IPS-18a (cell line): ENCODE data around the gene RPGR.

Experiments used
- H3K27ac ChIP-seq: one replicate; pipeline ENCODE4 v1.5.1; 2013; ENCODE audit warnings: low read length
- H3K27me3 ChIP-seq: one replicate; pipeline ENCODE4 v1.6.1; 2013; ENCODE audit warnings: mild to moderate bottlenecking, low read length; ENCODE audit not compliant: control insufficient read depth, insufficient read depth
- H3K36me3 ChIP-seq: one replicate; pipeline ENCODE4 v1.6.1; 2013; ENCODE audit warnings: low read depth, low read length; ENCODE audit not compliant: control insufficient read depth
- H3K4me1 ChIP-seq: one replicate; pipeline ENCODE4 v1.6.1; 2013; ENCODE audit warnings: low read depth, low read length; ENCODE audit not compliant: control insufficient read depth
- H3K4me3 ChIP-seq: one replicate; pipeline ENCODE4 v1.5.1; 2013; ENCODE audit warnings: low read length
- H3K9ac ChIP-seq: one replicate; pipeline ENCODE4 v1.6.1; 2013; ENCODE audit warnings: mild to moderate bottlenecking, low read length, moderate library complexity
- H3K9me3 ChIP-seq: one replicate; pipeline ENCODE4 v1.6.1; 2013; ENCODE audit warnings: low read depth, low read length; ENCODE audit not compliant: control insufficient read depth

Gene RPGR

DNA sequence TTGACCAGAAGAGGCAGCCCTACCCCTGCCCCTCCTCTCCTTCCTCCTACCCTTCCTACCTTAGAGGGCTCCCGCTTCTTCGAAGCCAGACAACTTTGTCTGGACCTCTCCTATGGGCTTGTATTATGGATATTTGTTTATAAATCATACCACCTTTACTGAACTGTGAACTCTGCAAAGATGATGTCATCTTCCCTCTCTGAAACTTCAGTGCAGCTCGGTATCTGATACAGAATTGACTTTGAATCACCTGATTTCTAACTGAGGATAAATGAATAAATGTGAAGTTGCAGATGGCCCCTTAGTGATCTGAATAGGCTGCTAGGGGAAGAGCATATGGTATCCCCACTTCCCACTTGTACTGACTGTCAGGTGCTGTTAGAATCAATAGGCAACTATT, 24.0 kb upstream of the RPGR start:
- Histone ChIP-seq H3K4me1 (no peaks in the 10 kb centered on the region), H3K4me3 (no peak overlapping the region), H3K9ac (no peak overlapping the region), H3K27me3 (no peaks in the 10 kb centered on the region), H3K36me3 (no peaks in the 10 kb centered on the region), H3K9me3 (peaks cover 7% of the 10 kb centered on the region), H3K27ac (no peak overlapping the region)

DNA sequence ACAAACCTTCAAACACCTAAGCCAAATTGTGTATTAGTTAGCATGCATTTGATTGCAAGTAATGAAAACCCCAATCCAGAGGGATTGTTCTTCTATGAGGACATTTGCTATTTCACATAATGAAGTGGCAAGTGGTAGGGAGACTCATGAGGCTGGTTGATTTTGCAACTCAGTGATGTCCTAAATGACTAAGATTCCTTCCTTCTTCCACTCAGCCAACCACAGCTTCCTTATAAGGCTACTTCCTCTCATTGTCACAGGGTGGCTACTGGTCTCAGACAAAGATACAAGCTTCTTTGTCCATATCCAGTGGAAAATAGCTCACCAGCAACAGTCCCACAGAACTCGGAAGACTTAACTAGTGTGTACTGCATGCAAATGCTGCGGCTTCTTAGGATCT, 19.8 kb upstream of the RPGR start:
- Histone ChIP-seq H3K27ac (no peak overlapping the region), H3K9ac (no peak overlapping the region), H3K9me3 (no peaks in the 10 kb centered on the region)

DNA sequence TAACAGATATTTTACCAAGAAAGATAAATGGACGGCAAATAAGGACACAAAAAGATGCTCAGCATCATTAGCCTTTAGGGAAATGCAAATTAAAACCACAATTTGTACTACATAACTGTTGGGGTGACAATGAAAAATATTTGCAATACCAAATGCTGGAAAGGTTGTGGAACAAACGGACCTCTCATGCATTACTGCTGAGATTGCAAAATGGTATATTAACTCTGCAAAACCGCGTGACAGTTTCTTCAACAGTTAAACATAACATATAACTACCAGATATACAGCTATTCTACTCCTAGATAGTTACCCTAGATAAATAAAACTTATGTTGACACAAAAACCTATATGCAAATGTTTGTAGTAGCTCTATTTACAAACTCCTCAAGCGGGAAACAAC, 18.8 kb upstream of the RPGR start:
- no peaks in the 10 kb centered on the region for H3K4me1 ChIP-seq
- no peak overlapping the region for H3K9ac ChIP-seq
- H3K4me3 ChIP-seq, result no peak overlapping the region
- no peaks in the 10 kb centered on the region for H3K9me3 ChIP-seq
- H3K36me3 ChIP-seq, result no peaks in the 10 kb centered on the region
- H3K27ac ChIP-seq, result no peak overlapping the region
- no peaks in the 10 kb centered on the region for H3K27me3 ChIP-seq

More for the DNA sequence above, 19.8 kb upstream of the RPGR start:
- Histone ChIP-seq H3K36me3 (no peaks in the 10 kb centered on the region), H3K4me1 (no peaks in the 10 kb centered on the region), H3K4me3 (no peak overlapping the region), H3K27me3 (no peaks in the 10 kb centered on the region)

DNA sequence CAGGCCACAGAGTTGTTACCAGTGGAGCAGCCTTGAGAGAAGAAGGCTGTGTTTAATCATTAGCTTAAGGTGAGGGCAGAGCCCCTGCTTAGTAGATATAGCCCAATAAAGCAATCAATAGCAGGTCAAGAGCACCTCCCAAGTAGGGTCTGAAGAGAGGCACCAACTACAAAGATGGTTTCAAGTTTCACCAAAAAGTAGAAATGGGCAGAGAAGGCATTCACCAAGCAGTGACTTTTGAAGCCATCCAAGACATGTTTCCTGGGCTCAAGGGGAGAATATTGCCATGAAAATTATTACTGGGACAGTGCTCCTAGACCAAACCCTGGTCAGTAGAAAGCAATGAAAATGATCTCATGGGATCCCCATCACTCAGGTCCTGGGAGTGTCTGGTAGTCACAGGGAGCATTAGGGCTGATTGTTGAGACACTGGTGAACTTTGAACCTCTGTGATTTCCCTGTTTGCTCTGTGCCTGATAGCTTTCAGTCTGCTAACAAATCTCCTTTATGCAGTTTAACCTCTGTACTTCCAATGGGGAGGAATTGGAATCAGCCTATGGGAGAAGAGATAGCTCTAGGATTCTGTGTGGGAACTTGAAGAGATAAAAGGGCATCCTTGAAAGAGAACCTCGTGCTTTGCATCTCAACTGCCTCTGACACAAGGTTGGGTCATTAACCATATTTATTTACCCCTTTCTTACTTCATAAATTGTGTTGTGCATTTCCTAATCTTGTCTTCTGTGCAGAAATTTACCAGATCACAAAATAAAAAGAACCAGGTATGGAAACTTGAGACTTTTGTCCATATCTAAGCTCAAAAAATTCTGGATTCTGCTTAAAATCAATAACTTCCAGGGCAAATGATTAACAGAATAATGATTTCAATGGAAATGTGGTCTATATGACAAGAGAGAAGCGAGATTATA, 15.8 kb upstream of the RPGR start:
- Histone ChIP-seq H3K9ac (no peak overlapping the region), H3K27me3 (no peaks in the 10 kb centered on the region), H3K36me3 (no peaks in the 10 kb centered on the region), H3K27ac (no peak overlapping the region), H3K4me1 (no peaks in the 10 kb centered on the region), H3K9me3 (peaks cover 10% of the 10 kb centered on the region), H3K4me3 (no peak overlapping the region)

DNA sequence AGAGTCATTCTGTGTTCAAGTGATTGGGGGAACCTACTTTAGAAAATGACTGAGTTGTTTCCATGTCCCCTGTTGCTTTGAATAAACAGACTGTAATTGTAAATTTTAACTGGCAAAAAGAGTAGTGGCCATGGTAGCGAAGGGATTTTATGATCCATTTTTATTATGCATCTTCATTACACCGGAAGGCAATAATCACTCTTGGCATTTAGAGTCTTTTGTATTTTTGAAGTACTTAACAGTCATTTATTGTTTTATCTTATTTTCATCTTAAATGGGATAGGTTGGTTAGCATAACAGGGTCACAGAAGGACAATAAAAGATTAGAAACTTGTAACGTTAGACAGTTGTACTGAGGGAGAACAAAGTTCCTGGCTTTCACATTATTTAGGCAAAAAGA, 14.1 kb upstream of the RPGR start:
- Histone ChIP-seq H3K4me1 (no peaks in the 10 kb centered on the region), H3K4me3 (no peak overlapping the region), H3K27ac (no peak overlapping the region), H3K36me3 (no peaks in the 10 kb centered on the region), H3K9me3 (peaks cover 15% of the 10 kb centered on the region), H3K9ac (no peak overlapping the region), H3K27me3 (no peaks in the 10 kb centered on the region)

DNA sequence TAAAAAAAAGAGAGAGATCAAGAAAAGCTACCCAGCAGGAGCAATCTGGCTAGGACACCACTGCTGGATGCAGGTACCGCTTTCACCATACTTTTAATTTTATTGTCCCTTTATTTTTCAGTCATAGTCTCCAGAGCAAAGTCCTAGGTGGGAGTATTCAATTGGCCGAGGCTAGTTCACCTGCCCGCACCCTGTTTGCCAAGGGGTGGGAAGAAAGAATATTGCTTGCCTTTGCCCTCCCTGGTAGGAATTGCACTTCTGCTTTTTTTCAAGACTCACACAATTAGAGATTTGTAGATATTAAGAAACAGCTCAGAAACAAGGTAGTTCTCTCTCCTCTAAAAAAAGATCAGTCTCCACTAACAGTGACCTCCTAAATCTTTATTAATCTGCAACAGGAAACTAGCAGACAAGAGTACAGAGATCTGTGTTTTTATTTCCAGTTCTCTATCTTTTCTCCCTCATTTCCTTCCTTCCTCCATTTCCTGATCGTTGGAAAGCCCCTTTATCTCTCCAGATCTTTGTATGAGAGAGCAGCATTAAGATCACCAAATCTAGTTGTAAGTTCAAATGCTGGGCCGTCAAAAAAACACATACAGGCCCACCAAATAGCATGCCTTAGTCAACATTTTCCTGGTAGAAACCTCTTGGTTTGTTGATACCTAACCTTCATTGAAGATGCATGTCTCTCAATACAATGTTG, 9.4 kb upstream of the RPGR start:
- Histone ChIP-seq H3K27ac (no peak overlapping the region), H3K4me1 (no peaks in the 10 kb centered on the region), H3K27me3 (no peaks in the 10 kb centered on the region), H3K36me3 (no peaks in the 10 kb centered on the region), H3K9ac (no peak overlapping the region), H3K9me3 (peaks cover 15% of the 10 kb centered on the region), H3K4me3 (no peak overlapping the region)

DNA sequence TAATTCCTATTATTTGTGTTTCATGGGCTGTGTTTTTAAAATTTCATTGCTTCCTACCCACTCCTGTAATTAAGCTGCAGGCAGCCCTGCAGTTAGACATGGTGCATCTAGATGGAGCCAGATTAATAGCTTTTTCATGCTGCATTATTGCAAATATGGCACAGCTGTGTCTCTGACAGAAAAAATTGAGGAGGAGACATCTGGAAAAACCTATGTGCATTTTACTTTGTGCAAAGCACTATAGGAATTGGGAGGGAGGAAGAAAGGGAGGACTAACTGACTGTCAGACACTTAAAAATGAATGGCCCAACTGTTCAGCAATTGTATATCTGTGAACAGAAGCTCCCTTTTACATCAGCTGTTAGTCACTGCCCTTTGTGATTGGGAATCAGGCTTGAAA, 8.1 kb upstream of the RPGR start:
- no peaks in the 10 kb centered on the region for H3K27me3 ChIP-seq

DNA sequence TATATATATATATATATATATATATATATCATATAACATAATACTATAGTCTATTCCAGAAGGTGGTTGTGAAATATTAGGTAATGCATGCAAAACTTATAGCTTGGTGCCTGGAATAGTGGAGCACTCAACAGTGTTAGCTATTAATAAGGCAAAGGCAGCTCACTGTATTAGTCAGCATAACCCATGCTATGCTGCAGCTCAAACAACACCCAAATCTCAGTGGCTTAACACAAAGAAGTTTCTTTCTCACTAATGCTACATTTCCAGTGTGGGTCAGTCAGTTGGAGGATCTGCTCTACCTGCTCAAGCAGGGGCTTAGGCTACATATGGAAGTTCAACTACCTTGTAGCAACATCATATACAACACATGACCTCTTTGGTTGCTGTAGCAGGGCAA, 5.2 kb upstream of the RPGR start:
- Histone ChIP-seq H3K9ac (no peak overlapping the region), H3K4me3 (no peak overlapping the region), H3K36me3 (no peaks in the 10 kb centered on the region), H3K27ac (no peak overlapping the region), H3K9me3 (peaks cover 10% of the 10 kb centered on the region), H3K4me1 (no peaks in the 10 kb centered on the region), H3K27me3 (no peaks in the 10 kb centered on the region)

More for the DNA sequence above, 8.1 kb upstream of the RPGR start:
- Histone ChIP-seq H3K36me3 (no peaks in the 10 kb centered on the region), H3K9me3 (peaks cover 21% of the 10 kb centered on the region), H3K4me1 (no peaks in the 10 kb centered on the region), H3K9ac (no peak overlapping the region), H3K4me3 (no peak overlapping the region), H3K27ac (no peak overlapping the region)

DNA sequence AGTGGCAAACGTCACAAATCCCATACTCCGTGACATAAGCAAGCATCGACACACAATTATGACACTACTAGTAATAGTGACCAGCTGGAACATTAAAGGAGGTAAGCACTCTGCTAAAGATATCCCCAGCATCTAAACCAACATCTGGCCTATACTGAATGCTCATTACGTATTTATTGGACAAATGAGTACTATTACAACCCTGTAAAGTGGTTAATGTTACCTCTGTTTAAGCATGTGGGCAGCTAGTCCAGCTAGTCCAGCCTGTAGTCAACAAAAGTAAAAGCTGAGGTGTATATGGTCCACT, 419 bp upstream of the RPGR start:
- H3K27ac ChIP-seq, result no peak overlapping the region
- peaks cover 19% of the 10 kb centered on the region for H3K9me3 ChIP-seq
- H3K9ac ChIP-seq, result no peak overlapping the region
- H3K27me3 ChIP-seq, result no peaks in the 10 kb centered on the region
- no peak overlapping the region for H3K4me3 ChIP-seq
- no peaks in the 10 kb centered on the region for H3K36me3 ChIP-seq
- H3K4me1 ChIP-seq, result no peaks in the 10 kb centered on the region

DNA sequence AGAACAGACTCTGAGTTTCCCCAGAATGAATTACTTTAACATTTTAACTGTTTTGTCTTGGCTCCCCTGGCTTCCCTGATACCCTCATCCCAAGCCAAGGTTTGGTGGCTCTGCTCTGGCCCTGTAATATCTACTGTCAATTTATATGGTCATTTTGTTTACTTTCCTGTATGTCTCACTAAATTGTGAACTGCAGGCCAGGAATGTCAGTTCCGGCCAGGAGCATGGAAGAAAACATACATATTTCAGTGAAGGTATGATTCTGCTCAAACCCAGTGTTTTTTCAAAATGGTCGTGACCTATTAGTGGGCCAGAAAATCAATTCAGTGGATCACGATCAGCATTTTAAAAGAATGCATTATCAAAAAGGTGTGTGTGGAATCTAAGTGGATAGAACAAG, 1.2 kb downstream of the RPGR start:
- Histone ChIP-seq H3K4me3 (peak overlapping the region; percentile 69), H3K27me3 (no peaks in the 10 kb centered on the region), H3K9me3 (peaks cover 25% of the 10 kb centered on the region), H3K36me3 (no peaks in the 10 kb centered on the region), H3K9ac (peak overlapping the region; percentile 65), H3K4me1 (no peaks in the 10 kb centered on the region), H3K27ac (no peak overlapping the region)

DNA sequence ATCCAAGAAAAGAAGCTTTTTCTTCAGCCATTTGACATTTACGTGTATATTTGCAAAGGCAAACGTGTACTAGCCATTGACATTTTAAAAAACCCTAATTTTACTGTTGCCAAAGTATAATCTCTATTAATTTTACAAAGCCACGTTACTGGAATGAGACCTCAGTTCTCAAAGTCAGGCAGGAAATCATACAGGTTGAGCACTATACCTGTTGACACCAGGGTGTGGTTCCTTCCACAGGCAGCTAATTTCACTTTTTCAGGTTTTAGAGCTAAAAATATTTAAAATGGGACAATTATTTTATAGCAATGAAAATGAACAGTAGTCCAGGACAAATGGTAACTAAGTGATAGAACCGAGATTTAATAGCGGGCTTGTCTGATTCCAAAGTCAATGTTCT, 6.5 kb downstream of the RPGR start:
- Histone ChIP-seq H3K36me3 (peaks cover 3% of the 10 kb centered on the region), H3K9ac (no peak overlapping the region), H3K9me3 (peaks cover 29% of the 10 kb centered on the region), H3K4me1 (no peaks in the 10 kb centered on the region), H3K4me3 (no peak overlapping the region), H3K27ac (no peak overlapping the region), H3K27me3 (no peaks in the 10 kb centered on the region)

DNA sequence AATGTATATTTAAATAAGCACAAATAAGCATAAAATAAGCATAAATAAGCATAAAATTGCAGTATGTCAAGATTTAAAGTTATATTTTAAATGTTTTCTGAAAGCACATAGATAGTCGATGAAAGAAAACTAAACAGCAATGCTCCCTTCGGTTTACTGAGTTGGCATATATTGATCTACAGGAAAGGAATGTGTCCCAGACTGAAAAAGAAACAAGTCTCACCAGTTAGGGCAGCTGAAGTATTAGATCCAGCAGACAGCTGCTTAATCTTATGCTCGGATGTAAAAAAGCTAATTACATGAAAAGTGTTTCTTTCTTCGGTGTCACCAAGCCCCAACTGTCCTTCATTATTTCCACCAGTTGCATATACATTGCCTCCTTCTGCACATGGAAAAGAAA, 8.7 kb downstream of the RPGR start:
- Histone ChIP-seq H3K4me1 (no peaks in the 10 kb centered on the region), H3K9me3 (peaks cover 23% of the 10 kb centered on the region), H3K9ac (no peak overlapping the region), H3K36me3 (peaks cover 3% of the 10 kb centered on the region), H3K27ac (no peak overlapping the region), H3K4me3 (no peak overlapping the region), H3K27me3 (no peaks in the 10 kb centered on the region)
